GM21825 (cell line): Measurements from ENCODE around the gene SMYD5.
"Not testable (repeated sequence)": the region's sequence is repeated elsewhere in the genome, so short reads cannot be mapped to it uniquely, and the experiment has no call there.

Experiments
- ATAC-seq: cut with Tn5 transposase; IDR thresholded peaks from one replicate; pipeline ENCODE4 v1.9.1; 2021; ENCODE audit warnings: mild to moderate bottlenecking, moderate library complexity; ENCODE audit not compliant: unreplicated experiment

Gene SMYD5

DNA sequence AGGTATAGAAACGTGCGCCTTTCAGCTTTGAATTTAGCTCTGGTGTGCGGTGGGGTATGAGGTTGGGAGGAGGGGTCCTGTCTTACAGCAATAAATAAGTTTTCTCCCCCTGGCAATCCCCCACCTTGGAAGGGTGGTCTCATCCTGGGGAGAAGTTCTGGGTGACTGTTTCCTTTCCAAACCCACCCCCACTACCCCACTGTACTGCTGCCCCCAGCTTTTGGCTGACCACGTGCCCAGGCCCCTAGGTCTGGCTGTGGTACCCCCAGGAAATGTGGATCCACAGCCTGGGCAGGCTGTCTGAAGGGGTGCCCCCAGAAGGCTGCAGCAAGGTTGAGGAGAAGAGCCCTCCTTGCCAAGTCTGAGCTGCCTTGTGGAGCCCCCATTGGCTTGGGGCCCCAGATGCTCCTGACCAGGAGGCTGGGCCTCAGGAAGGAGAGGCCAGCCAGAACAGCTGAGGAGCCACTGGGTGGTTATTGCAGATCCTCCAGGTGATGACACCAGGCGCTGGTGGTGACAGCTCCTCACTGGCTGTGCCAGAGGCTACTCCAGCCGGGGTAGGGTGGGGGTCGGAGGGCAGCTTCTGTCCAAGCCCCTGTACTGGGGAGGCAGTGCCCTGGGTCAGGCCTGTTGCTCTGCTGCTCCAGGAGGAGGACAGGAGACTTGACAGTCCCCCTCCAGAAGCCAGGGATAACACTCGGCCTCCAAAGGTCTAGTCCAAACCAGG lies 44.3 kb downstream of the SMYD5 start:
- no peak for ATAC-seq

DNA sequence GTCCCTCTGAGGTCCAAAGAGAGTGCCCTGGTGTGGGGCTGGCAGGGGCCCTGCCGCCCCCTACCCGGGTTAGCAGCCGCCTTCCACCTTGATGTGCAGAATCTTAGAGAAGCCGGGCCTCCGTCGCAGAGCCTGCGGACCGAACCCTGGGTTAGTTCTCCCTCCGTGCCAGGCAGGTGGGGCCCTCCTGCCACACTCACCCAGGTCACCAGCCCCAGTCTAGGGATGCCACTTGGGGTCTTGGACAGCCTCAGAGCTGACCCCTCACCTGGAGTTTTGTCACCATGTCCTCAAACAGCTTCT lies 44.8 kb downstream of the SMYD5 start:
- no peak for ATAC-seq

DNA sequence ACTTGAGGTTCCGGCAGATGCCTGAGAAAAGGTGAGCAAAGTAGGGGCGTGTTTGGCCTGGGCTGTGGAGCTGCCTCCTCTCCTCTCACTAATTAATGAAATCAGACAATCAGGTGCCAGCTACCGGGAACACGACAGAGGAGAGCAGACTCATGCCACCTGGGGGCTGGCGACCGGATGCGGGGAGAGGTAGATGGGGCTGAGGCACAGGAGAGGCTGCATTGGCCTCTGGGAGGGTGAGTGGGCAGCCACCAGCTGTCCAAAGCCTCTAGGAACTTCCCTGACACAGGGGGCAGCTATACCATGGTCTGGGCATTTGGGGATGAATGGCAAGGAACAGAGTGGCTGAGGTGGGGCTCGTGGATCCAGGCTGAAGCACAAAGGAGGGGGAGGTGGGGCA lies 45.2 kb downstream of the SMYD5 start:
- no peak for ATAC-seq

DNA sequence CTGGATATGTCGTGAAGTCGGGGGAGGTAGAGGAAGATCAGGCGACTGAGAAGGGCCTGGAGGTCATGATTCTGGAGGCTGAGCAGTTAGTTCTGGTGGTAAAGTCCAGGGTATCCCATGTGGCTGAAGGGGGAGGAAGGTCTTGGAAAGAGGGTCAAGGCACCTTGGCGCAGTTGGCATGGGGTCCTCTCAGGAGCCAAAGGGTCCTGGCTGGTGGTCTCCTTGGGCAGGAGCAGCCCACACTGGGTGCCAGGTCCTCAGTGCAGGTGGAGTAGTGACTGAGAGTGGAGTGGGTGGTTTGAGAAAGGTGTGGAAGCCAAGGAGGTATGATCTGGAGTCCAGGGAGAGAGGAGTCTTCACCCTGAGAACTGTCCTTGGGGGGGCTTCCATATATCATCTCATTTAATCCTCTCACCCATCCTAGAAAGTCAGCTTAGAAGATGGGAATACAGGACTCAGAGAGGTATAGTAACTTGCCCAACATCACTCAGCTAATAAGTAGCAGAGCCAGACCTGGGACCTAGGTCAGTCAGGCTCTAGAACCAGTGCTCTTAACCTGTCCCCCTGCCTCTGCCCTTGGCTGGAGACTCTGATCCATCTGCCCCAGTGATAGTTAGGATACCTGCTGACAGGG lies 45.8 kb downstream of the SMYD5 start:
- no peak for ATAC-seq

DNA sequence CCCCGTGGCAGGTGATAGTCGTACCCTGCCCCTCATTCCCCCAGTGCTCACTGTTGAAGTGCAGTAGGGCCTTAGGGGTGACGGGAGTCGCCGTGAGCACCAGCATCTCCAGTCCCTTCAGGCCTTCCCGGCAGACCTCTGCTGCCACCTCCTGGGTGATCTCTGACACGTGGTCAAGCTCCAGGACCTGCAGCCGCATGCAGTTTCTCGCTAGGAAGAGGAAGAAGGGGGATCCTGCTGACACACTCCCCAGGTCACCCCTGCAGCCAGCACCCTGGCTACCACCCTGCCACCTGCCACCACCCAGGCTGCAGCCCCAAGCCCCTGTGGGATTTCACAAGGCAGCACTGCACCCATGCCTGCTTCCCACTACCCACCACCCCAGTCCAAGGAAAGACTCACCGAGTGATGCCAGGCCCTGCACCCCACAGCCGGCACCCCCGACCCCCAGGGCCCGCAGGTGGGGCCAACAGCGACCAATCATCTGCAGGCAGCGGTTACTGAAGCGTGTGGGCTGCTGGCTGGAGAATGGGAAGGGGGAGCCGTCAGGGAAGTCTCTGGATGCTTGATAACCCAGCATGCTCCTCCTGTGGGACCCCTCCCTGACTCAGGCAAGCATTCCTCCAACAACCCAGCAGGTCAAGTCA lies 46.4 kb downstream of the SMYD5 start:
- no peak for ATAC-seq

DNA sequence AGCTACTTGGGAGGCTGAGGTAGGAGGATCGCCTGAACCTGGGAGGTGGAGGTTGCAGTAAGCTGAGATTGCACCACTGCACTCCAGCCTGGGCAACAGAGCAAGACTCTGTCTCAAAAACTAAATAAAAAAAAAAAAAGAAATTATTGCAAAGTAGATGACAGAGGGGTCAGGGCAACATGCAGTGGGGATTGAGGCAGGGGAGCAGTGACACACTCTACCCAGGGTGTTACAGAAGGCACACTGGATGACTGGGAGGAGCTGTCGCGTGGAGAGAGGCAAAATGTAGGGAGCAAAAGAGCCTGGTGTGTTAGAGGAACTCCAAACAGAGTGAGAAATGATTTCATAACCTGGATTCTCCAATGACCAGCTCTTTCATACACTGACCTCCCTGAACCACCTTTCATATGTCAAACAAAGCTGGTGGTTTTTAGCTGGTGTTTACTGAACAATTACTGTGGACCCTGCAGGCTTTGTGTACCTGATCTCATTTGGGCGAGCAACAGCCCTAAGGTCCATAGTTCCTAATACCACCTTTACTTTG lies 48.1 kb downstream of the SMYD5 start:
- no peak for ATAC-seq

DNA sequence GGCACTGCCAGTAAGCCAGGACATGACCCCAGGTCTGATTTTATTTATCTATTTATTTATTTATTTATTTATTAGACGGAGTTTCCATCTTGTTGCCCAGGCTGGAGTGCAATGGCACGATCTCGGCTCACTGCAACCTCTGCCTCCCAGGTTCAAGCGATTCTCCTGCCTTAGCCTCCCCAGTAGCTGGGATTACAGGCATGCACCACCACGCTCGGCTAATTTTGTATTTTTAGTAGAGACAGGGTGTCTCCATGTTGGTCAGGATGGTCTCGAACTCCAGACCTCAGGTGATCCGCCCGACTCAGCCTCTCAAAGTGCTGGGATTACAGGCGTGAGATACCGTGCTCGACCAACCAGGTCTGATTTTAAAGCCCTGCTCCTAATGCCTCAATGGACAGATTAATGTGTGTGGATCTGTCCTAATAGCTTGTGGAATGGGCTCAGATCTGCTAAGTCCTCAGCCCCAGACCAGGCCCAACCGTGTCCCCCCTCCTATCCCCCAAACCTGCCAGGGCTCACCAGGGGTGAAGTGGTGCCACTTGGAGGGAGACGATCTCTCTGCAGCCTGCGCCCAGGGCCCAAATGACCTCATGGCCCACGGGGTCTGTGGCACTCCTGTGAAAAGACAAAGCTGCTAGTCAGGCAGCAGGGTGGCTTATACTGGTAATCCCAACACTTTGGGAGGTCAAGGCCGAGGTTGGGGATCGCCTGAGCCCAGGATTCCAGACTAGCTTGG lies 48.8 kb downstream of the SMYD5 start:
- not testable (repeated sequence) for ATAC-seq

DNA sequence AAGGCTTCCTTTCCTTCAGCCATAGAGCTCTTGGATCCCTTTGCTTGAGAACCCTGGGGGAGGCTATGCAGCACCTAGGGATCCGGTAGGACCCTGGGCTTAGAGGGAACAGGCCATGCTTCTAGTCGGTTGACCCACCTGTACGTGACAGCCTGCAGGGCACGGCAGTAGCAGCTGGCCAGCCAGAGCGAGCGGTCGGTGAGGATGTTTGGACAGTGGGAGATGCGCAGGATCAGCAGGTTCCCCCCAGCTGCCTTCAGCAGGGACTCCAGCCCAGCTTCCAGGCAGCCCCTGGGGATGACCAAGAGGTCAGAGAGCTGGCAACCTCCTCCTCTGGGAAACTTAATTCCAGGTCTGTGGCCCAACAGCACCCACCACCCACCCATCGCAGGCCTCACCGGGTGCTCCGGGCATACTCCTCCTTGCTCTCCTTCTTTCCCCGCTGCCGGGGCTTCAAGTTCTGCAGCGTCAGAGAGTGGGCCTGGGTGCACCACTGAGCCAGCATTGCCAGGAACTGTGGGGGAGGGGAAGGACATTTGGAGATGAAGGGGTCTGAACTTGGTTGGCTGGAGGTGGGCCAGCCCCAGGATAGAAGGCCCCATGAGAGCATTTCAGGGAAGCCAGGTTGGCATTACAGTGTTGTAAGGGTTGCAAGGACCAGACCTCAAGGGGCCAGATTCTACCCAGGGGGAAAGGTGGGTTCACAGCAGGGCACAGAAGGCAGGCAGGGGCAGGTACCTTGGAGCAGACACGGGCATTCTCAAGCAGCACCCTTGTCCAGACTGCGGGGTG lies 49.7 kb downstream of the SMYD5 start:
- no peak for ATAC-seq

DNA sequence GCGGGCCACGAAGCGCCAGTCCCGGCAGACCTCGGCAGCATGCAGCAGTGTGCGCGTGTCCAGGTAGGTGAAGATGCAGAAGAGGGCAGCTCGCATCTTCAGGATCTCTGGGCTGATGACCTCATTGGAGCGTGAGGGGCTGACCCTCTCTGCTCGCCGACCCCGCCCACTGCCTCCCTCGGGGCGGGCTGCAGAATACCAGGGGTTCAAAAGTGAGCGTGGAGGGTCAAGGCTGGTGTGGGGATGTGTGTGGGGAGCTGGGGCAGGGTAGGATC lies 50.2 kb downstream of the SMYD5 start:
- ATAC-seq, result no peak

DNA sequence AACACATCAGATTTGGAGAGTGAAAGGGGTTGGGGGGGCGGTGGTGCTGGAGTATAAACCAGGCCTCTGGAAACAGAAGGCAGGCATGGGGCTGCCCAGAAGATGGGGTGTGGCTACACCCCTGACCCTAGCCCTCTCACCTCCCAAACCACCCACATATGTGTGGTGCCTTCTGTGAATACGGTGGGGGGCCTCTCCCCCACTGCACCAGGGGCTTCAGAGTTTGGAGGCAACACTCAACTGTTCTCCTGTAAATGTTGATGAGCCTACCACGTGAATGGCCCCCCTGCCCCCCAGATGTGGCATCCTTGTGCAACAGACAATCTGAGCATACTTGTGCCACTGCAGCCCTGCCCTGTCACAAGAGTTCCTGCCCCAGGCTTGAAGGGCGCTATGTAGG lies 50.7 kb downstream of the SMYD5 start:
- no peak for ATAC-seq

DNA sequence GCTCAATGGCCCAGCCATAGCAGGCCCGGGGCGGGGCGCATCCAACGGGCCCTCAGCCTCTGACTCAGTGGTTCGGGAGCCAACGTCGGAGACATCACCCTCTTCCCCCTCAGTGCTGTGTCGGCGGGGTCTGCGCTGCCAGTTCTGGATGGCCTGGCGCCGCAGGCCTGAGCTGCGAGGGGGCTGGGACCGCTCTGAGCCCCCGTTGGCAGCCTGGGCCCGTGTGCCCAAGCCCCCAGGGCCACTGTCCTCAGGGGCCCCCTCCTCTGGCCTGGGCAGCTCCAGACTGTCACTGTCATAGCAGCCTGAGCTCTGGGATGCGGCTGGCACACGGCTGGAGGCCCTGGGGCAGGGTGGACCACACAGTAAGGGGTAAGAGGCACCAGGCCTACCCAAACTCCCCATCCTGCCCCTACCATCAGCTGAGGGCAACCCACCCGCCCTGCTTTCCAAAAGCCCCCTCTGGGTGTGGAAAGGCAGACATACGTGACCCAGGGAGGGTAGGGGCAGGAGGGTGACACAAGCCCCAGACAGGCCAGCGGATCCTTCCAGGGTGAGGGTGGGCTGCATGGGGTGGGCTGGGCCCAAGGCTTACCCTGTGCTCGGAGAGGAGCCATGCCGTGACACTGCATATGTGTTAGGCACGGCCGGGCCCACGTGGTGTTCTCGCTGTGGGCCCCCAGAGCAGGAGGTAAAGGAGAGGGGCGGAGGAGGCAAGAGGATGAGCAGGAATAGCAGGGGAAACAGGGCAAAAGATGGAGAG lies 51.4 kb downstream of the SMYD5 start:
- ATAC-seq, result no peak

DNA sequence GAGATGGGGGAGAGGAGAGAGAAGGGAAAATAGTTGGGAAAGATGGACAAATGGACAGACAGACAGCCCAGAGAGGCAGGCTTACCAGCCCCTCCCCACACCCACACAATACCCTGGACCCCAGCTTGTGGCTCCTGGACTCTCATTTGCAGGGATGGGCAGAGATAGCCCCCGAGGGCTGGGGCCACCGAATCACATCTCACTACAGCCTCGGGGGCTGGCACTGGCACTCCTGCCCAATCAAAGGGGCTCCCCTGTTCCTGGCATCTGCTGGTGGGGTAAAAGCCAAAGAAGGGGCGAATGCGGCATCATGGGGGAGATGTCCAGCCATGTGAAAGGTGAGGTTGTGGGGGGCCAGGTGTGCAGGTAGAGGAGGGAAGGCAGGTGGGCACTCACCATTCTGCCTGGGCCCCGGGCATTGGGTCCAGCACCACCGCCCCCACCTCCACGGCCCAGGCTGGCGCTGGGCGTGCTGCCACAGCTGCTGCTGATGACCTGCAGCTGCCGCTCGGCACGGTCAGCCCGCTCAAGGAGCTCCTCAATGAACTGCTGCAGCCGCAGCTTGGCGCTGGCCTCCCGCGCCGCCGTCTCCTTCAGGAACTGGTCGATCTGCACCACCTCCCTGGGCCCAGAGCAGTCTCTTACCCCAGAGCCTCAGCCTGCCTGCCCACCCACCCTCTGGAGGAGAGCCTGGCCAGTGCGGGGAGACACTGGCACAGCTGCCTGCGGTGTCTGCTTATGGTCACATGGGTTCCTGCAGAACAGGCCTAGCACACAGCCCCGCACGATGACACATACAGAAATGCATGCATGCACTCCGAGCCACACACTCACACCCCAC lies 52.2 kb downstream of the SMYD5 start:
- no peak for ATAC-seq

DNA sequence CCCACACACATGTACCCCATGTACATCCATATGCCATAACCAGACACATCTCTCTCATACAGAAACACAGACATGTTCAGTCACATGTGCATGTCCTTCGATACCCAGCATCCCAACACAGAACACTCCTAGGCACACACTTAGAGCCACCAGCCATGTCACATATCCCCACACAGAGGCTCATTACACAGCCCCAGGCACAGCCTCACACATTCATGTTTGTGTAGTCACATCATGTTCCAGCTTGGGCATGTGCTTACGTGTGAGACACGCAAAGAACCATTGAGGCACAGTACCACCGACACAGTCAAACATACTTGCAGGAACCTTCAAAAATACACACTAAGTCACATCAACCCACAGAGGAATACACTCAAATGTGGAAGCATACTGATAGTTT lies 53.0 kb downstream of the SMYD5 start:
- no peak for ATAC-seq

DNA sequence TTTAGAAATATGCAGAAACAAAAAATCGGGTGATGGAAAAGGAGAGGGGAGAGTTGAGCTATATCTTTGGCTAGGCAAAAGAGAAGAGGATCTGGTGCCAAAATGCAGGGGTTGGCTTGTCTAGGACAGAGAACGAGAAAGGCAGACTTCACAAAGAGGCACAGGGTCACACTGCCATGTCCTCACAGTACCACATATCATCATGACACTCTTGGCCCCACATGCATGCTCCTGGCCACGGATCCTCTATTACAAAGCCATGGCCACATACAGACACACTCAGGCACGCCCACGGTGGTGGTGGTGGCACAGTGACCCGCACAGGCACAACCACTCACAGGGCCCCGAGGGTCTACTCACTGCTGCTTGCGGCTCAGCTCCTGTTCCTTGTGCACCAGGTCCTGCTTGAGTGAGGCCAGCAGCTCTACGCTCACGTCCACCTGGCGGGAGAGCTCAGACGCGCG lies 54.4 kb downstream of the SMYD5 start:
- no peak for ATAC-seq

DNA sequence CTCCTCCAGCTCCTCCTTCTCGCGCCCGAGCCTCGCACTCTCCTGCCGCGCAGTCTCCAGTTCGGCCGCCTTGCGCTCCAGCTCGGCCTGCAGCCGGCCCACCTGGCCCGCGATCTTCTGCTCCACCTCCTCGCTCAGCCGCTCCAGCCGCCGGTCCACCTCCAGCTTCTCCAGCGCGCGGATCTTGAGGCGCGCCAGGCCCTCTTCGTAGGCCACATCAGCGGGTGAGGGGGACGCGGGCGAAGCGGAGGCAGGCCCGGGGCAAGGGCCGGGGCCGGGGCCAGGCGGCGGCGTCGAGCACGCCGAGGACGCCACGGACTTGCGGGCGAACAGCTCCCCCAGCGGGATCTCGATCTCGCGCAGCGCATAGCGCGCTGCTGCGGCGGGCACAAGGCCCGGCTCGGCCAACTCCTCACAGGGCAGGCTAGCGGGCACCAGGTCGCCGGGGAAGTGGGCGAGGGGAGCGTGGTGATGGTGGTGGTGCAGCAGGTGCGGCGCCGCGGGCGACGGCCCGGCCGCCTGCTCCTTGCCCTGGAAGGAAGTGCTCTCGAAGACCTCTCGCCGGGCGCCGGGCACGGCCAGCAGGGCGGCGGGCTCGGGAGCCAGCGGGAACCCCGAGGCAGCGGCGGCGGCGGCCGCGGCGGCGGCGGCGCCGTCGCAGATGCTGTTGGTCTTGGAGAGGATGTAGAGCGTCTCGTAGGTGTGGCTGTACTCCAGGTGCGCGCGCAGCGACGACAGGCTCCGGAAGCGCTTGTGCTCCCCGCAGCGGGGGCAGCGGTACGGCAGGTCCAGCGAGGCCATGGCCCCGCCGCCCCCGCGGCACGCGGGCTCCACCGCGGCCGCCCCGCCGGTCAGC lies 55.0 kb downstream of the SMYD5 start:
- peak; percentile 61 for ATAC-seq

DNA sequence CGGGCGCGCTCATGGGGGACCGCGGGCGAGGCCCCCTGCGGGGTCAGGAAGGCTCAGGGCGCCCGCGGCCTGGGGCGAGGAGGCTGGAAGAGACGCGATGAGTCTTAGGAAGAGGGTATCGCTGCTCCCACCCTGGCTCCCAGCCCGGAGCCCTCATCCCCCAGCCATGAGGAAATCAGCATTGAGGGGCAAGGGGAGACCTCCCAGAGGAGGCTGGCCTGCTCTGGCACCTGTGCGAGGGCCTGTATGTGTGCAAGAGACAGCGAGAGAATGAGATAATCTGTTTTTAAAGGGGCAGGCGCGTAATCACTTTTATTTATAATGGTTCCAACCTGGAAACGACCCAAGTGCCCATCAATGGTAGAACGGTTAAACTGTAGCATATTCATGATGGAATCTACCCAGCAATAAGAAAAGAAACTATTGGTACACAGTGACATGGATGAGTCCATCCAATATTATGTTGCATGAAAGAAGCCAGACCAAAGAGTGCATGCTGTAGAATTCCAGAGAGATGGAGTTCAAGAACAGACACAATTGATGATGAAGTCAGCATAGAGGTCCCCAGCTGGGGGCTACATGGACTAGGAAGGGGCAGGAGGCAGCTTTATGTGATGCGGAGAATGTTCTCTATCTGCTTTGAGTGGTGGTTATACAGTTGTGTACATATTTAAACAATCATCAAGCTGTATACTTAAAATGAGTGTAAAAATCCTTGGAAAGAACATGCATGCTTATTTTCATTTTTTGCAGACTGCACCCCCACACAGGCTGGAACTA lies 55.8 kb downstream of the SMYD5 start:
- no peak for ATAC-seq

DNA sequence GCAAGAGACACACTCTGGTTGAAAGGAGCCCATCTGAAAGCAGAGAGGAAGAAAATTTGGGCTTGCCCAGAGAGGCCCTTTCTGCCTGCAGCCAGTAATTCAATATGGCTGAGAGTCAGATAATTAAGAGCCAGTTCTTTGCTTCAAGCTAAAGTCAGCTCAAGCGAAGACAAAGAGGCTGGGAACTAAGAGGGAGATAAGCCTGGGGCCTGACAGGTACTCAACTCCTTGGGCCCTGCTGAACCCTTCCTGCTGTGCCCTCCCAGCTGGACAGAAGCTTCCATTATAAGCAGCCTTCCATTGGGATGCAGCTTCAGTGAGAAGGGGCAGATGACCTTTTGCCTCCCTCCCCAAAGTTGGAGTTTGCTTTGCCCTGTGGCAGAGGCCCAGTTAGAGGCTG lies 58.2 kb downstream of the SMYD5 start:
- no peak for ATAC-seq
